H7 (cell line): Measurements from ENCODE around the gene NF2. TPM values are rescaled to one million over a fixed set of nuclear protein-coding genes. Genes with fewer than 3 reads are reported as not detected.

ENCODE experiments used
- DNase-seq: peaks from one replicate; pipeline ENCODE4 v3.0.0; 2012
- H3K27me3 ChIP-seq: 2 replicates; pipeline ENCODE4 v1.6.0; 2011; ENCODE audit warnings: mild to moderate bottlenecking, low read length; ENCODE audit not compliant: control insufficient read depth, insufficient read depth
- H3K36me3 ChIP-seq: replicated peaks from 2 replicates; pipeline ENCODE4 v1.5.1; 2011; ENCODE audit warnings: low read length; ENCODE audit not compliant: control insufficient read depth, insufficient read depth
- H3K4me3 ChIP-seq: 2 replicates; pipeline ENCODE4 v1.5.1; 2011; ENCODE audit warnings: low read depth, mild to moderate bottlenecking, control low read depth, low read length, moderate library complexity; ENCODE audit not compliant: insufficient read depth
- total RNA-seq: library from RNA; depleted of rRNA; stranded (reverse); fragments of >200 nt; shearing (Covaris generic); gene quantifications from 2 replicates; pipeline ENCODE4 v1.2.3, GENCODE V29; 2014

The NF2 gene
- total RNA-seq, 1 experiment from 2014 or later = 52.0 TPM

DNA sequence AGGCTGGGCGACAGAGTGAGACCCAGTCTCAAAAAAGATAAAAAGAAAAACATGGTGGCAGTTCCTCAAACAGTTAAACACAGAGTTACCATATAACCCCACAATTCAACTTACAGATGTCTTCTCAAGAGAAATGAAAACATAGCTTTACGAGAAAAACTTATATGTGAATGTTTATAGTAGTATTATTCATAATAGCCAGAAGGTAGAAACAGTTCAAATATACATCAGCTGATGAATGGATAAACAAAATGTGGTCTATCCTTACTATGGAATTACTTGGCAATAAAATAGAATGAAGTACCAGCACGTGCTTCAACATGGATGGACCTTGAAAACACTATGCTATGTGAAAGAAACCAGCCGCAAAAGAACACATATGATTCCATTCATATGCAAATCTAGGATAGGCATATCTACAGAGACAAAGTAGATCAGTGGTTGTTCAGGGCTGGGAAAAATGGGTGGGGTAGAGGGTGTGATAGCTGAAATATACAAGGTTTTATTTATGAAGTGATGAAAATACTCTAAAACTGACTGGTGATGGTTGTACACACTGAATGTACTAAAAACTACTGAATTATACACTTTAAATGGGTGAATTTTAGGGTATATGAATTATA, 12.4 kb downstream of the NF2 start:
- no peaks in the 10 kb centered on the region for H3K36me3 ChIP-seq
- no peak overlapping the region for H3K4me3 ChIP-seq
- no peak for DNase-seq
- H3K27me3 ChIP-seq = no peaks in the 10 kb centered on the region

DNA sequence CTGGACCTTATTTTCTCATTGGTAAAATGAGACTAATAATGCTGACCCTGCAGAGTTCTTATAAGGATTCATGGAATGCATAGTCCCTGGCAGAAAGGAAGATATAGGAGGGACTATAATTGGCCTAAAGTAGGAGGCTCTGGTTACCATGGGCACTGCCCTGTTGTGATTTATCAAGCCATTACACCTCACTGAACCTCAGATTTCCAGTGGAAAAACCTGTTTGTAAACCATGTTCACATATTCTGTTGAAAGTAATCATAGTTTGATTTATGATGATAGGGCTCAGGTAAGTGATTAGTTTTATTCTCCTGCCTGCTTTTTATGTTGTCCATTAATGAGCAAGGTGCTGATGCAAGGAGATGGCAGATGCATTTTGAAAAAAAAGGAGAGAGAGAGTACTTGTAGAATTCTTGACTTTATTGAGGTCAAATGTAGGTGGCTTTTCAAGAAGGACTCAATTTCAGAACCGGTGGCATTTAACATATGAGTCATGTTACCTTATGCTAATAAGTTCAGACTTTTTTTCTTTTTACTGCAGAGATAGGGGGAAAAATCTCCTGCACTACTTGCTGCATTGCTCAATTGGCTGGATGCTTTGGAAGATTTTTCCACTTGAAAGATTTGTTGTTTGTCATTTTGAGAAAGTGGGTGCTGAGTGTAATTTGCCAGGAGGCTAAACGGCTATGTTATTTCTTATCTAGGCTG, 14.6 kb downstream of the NF2 start:
- DNase-seq = no peak
- no peak overlapping the region for H3K4me3 ChIP-seq
- H3K36me3 ChIP-seq = no peaks in the 10 kb centered on the region
- H3K27me3 ChIP-seq = no peaks in the 10 kb centered on the region

DNA sequence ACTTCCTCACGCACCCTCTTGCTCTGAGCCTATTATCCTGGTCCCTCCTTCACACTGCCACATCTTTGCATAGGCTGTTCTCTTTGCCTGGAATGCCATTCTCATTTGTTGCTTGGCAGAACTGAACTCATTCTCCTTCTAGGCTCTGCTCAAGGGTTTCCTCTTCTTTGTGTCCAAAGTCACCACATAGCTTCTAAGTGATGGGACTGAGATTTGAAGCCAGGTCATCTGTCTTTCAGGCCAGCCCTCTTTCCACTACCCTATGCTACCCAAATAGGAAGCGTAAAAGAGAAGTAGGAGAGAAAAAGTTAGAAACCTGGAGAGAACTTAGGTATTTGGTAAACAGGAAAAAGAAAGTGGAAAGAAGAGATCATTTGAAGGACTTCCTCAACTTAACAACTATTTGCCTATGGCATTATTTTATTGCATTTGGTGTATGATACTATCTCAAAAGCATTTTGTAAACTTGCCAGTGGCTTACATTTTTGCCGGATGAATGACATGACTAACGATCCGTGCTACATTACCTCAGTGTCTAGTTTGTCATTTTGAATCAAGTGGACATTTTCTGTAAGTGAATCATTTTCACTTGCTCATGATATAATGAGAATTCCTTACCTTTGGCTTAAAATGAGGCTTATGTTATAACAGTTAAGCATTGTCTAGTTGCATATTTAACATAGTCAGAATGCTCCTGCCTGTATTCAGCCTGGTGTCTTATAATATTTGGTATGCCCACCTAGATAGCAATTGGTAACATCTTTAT, 18.5 kb downstream of the NF2 start:
- no peaks in the 10 kb centered on the region for H3K27me3 ChIP-seq
- H3K4me3 ChIP-seq = no peak overlapping the region
- no peaks in the 10 kb centered on the region for H3K36me3 ChIP-seq
- no peak for DNase-seq

DNA sequence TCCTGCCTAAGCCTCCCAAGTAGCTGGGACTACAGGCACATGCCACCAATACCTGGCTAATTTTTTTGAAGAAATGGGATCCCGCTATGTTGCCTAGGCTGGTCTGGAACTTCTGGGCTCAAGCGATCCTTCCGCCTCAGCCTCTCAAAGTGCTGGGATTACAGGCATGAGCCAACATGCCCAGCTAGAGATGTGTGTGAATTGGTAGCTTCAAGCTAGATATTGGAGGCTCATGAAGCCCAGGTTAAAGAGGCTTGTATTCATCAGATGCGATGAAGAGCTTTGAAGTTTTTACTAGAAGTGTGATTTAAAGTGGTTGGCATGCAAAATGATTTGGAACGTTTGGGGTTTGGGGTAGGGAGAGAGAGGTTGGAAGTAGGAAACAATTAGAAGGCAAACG, 19.6 kb downstream of the NF2 start:
- H3K27me3 ChIP-seq = no peaks in the 10 kb centered on the region
- no peaks in the 10 kb centered on the region for H3K36me3 ChIP-seq
- DNase-seq = no peak
- H3K4me3 ChIP-seq = no peak overlapping the region

DNA sequence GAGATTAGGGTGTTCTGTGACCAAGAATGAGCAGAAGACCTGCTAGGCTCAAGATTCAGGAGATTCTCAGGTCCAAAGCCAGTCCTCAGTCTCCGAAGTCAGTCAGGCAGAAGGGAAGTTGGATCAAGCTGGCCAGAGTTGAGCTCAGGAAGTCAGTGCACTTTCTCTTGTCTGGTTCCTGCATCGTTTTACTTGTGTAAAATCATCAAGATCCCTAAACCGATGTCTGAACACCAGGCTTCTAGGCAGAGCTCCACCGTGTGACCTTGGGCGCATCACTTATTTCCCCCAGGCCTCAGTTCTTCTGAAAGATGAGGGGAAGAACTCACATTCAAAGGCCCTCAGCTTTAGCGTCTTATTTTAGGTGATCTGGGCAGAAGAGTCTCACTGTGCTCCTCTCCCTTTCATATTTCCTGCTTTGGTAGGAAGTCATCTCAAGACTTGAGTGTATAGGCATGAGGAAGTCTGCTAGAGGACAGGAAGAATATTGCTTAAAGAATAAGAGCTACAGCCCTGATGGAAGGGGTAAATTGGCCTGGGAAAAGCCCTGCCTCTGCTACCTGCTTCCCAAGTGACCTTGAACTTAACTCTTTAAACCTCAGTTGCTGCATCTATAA, 20.2 kb downstream of the NF2 start:
- Histone ChIP-seq H3K36me3 (no peaks in the 10 kb centered on the region), H3K4me3 (no peak overlapping the region), H3K27me3 (no peaks in the 10 kb centered on the region)
- no peak for DNase-seq

DNA sequence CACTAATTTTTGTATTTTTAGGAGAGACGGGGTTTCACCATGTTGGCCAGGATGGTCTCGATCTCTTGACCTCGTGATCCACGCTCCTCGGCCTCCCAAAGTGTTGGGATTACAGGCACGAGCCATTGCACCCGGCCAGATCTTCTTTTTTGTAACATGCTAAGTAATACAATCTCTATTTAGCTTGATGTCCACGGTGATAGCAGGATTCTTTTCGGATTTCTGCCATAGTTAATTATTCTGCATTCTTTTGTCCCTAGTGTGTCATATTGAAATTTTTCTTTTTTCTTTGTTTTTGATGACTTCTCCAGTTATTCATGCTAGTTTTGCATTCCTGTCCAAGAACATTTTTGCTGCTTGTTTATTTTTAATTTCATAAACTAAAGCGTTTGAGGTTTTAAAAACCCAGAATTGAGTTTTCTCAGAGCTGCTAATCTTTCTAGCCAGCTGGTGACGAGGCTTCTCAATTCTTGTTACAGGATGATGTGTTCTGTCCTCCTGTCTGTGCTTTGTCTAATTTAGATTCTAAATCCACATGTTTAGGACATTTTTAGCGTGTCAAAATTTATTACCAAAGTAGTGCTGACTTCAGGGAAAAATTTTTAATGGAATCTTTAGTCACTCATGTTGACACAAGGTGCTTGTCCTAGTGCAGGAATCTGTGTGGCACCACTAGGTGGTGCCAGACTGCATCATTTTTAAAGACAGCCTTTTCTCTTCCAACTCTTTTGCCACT, 21.8 kb downstream of the NF2 start:
- Histone ChIP-seq H3K36me3 (no peaks in the 10 kb centered on the region), H3K27me3 (no peaks in the 10 kb centered on the region), H3K4me3 (no peak overlapping the region)
- no peak for DNase-seq

DNA sequence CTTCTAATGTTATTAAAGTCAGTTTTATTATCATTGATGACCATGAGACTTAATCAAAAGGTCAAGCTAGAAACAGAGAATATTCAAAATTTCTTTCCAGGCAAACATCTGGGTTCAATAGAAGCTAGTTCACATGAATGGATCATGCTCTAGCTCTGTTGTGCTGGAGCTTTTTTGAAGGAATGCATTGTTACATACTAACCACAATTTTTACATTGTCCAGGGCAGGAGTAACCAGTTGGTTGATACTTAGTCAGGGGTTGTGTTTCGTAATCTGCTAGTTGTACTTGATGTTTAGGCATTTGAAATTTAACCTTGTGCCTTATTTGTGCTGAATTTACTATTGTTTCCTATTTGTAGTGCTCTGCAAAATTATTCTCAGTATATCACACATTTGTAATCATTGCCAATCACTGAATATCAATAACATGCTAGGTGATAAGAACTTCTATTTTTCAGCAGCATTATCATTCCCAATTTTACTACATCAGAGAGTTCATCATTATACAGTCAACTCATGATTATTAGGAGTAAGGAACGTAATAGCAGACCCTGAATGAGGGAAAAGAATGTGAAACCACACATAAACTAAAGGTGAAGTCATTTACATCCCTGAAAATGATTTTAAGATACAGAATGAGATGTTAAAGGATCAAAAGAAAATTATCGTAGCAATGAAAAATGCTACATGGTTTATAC, 23.2 kb downstream of the NF2 start:
- Histone ChIP-seq H3K27me3 (no peaks in the 10 kb centered on the region), H3K4me3 (no peak overlapping the region), H3K36me3 (no peaks in the 10 kb centered on the region)
- no peak for DNase-seq

DNA sequence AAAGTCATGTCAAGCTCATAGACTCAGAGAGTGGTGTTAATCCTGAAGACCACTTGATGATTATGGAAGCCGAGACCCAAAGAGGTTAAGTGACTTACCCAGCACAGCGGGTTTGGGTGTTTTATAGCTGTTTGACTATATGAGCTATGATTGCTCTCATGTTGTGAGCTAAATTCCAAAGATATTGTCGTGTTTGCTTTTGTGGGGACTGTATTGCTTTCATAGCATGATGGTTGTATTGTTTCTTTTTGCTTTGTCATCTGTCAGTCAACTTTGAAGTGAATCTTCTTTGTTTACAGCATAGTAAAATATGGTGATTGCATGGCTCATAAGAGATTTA, 23.7 kb downstream of the NF2 start:
- no peaks in the 10 kb centered on the region for H3K36me3 ChIP-seq
- no peaks in the 10 kb centered on the region for H3K27me3 ChIP-seq
- H3K4me3 ChIP-seq = no peak overlapping the region
- DNase-seq = no peak

DNA sequence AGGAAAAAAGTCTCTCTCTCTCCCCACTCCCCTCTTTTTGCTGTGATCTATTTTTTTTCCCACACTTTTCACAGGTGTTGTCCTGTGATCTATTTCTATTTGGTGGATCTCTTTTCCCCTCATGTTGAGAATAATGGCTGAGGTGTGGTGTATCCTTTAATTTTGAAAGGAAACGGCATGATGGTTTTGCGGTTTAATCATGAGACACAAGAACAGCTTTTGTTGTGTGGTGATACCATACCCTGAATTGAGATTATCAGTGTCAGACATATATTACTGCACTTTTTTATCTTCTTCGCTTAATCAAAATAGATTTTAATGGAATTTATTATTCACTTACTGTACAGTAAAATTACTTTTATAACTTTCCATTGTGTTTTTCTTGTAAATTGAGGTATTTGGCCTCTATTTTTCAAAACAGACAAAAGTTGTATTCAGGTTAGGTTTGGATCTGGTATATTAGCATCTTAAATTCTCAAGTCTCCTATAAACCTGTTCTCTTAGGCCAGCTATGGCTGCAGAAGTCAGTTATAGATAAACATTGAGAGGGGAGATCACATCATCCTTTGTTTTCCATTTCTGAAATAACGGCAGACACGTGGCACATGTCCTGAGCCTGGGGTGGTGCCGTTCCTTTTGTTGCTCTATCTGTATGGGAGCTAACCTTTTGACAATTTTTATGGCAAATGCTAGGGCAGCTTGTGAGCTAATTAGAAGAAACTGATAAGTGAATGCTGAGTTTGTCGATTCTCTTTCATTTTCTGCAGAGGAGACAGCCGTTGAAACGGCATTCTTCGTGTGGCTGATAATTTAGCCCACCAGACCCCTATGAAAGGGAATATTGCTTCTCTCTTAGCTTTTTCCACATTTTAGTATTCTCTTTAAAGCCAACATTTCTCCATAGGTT, 25.8 kb downstream of the NF2 start:
- no peak for DNase-seq
- no peaks in the 10 kb centered on the region for H3K36me3 ChIP-seq
- no peaks in the 10 kb centered on the region for H3K27me3 ChIP-seq
- no peak overlapping the region for H3K4me3 ChIP-seq

DNA sequence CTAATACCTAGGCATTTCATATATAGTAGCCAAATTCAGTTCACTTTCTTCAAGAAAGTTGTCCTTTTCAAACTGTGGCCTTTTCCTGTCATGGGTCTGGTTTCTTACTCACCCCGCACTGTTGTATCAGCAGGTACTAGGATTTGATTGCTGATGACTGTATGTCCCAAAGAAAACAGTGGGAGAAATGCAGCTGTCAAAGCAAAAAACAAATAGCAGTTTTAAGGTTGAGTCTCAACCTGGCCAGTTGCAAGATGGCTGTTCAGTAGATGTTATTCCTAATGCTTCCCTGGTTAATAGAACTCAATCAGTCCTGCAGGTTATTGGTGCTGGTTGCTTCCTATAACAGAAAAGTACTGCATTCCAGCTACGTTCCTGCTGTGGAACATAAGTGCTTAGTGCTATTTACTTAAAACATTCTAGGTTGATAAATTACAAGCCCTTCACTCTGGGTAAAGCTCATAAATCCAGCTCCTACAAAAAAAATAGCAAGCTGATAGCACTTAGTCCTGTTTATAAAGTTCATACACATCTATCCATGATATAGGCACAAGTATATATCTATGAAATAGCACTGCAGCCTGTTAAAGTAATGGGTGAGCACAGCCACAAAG, 26.6 kb downstream of the NF2 start:
- no peaks in the 10 kb centered on the region for H3K36me3 ChIP-seq
- DNase-seq = no peak
- no peak overlapping the region for H3K4me3 ChIP-seq
- no peaks in the 10 kb centered on the region for H3K27me3 ChIP-seq

DNA sequence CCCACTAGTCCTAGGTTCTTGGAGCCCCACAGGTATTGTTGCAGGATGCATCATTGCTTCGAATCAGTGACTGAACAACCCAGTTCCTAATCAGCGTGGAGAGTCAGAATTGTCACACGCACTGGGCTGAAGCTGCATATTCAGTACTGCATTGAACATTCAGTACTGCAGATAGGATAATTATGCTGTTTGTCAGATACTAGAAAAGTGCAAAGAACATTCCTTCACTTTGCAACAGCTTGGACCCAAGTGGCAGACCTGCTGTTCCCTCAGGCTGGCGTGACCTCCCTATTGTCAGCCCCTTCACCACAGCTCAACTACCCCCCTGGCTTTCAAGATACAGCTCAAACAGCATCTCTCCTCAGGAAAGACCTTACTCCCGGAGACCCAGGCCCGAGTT, 27.6 kb downstream of the NF2 start:
- Histone ChIP-seq H3K27me3 (no peaks in the 10 kb centered on the region), H3K36me3 (no peaks in the 10 kb centered on the region), H3K4me3 (no peak overlapping the region)
- no peak for DNase-seq

DNA sequence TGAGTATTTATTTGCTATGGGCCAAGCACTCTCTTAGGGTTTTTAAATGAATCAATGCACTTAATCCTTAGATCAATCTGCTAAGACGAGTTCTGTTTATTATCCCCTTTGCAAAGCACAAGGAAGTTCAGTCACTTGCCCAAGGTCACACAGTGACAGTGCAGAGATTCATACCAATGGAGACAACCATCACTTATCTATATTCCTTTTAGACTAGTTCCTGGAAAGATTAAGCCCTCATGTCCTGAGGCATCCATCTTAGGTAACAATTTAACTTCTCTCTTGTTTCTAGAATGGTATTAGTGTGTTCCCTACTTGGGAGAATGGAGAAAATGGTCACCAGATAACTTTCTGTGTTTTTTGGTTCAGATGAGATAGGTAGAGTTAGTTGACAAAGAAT, 28.3 kb downstream of the NF2 start:
- H3K27me3 ChIP-seq = no peaks in the 10 kb centered on the region
- no peak for DNase-seq
- H3K36me3 ChIP-seq = no peaks in the 10 kb centered on the region
- no peak overlapping the region for H3K4me3 ChIP-seq

DNA sequence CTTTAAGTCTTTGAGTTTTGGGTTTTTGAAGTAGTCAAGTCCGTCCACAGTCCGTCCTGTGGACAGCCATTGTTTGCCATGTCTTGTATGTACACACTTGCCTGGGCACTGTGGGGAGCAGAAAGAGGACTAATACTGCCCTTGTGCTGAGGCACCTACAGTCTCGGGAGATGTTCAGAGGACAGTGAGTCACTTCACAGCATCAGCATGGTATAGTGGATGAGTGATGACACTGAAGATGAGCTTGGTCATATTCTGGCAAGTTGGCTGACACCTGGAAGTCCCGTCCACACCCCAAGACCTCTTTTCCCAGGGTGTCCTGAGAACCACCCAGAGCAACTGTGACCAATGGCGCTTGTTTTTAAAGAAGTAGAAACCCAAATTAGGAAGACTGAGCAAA, 29.2 kb downstream of the NF2 start:
- Histone ChIP-seq H3K4me3 (no peak overlapping the region), H3K36me3 (no peaks in the 10 kb centered on the region; the same call in 1 of the 2 replicates), H3K27me3 (no peaks in the 10 kb centered on the region)
- DNase-seq = no peak
